GM19099 (cell line): ENCODE results near the gene PLSCR3.

Source experiments
- POLR2A ChIP-seq: IDR thresholded peaks from 3 replicates; pipeline ENCODE4 v1.6.1; 2011; ENCODE audit warnings: low read depth; ENCODE audit not compliant: insufficient read length; ENCODE audit errors: extremely low read depth

PLSCR3 gene

DNA sequence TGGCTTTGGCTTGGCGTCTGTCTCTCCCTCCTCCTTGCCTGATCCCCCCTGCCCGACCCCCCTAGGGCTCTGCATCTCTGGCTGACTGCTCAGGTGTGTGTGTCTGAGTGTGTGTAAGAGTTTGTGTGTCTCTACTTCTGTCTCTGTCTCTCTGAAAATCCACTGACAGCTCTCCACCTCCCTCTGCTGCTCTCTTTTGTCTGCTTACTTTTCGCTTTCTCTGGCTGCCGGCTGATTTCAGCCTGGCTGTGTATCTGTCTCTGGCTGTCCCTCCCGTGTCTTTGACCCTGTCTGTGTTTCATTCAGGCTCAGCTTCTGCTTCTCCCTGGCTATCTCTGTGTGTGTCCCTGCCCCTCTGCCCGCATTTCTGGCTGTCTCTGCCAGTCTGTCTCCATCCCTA is 22.0 kb upstream of the PLSCR3 start:
- TF ChIP-seq POLR2A = no peak

DNA sequence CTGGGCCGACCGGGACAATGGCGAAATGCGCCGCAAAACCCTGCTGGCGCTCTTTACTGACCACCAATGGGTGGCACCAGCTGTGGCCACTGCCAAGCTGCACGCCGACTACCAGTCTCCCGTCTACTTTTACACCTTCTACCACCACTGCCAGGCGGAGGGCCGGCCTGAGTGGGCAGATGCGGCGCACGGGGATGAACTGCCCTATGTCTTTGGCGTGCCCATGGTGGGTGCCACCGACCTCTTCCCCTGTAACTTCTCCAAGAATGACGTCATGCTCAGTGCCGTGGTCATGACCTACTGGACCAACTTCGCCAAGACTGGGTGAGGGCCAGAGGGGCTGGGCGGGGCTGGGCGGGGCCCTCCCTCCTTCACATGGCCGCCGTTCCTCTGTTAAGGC is 21.5 kb upstream of the PLSCR3 start:
- TF ChIP-seq POLR2A = no peak

DNA sequence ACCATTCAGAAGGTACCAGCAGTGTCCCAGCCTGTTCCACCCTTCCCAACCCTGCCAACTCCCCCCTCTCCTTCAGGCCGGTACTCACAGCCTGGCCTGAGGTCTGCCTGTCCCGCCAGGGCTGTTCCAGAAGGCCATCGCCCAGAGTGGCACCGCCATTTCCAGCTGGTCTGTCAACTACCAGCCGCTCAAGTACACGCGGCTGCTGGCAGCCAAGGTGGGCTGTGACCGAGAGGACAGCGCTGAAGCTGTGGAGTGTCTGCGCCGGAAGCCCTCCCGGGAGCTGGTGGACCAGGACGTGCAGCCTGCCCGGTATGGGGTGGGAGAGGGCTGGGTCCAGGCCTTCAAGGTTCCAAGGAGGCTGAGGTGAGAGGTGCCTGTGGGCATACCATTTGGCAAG is 20.5 kb upstream of the PLSCR3 start:
- TF ChIP-seq POLR2A = no peak

GRCh38 chr17:7413346-7413985 is 19.1 kb upstream of the PLSCR3 start:
- TF ChIP-seq POLR2A = no peak

DNA sequence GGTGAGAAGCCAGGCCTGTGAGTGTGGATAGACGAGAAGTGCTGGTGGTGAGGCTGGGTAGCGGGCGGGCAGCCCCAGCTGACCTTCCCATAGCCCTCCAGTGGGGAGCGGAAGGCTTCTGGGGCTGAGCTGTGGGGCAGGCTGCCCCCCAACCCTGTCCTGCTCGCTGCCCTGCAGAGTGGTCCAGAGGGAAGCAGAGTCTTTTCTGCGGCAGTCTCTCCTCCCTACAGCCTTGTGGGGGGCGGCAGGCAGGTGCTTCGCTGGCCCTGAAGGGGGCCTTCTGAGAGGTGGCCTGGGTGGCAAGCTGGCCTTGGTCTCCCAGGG is 17.1 kb upstream of the PLSCR3 start:
- no peak for TF ChIP-seq POLR2A

- no peak for TF ChIP-seq POLR2A
These were observed 16.5 kb upstream of the PLSCR3 start for GRCh38 chr17:7410634-7411426.

DNA sequence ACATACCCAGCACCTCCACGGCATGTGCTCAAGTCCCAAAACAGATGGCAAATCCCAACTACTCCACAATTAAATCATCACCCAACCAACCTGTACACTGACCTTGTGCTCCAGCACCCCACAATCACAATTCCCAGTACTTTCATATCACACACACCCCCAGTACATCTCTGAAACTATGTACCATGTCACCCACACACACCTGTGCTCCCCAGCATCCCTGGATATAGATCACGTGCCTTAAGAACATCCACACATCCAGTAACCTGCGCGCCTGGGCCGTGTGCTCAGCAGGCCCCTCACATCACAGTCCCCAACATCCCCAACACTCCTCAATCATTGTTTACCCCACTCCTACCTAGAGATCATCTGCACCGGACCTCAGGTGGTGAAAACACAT is 15.4 kb upstream of the PLSCR3 start:
- no peak for TF ChIP-seq POLR2A

GRCh38 chr17:7408863-7409262 is 14.5 kb upstream of the PLSCR3 start:
- TF ChIP-seq POLR2A = no peak

GRCh38 chr17:7408252-7408727 is 14.0 kb upstream of the PLSCR3 start:
- TF ChIP-seq POLR2A = no peak

DNA sequence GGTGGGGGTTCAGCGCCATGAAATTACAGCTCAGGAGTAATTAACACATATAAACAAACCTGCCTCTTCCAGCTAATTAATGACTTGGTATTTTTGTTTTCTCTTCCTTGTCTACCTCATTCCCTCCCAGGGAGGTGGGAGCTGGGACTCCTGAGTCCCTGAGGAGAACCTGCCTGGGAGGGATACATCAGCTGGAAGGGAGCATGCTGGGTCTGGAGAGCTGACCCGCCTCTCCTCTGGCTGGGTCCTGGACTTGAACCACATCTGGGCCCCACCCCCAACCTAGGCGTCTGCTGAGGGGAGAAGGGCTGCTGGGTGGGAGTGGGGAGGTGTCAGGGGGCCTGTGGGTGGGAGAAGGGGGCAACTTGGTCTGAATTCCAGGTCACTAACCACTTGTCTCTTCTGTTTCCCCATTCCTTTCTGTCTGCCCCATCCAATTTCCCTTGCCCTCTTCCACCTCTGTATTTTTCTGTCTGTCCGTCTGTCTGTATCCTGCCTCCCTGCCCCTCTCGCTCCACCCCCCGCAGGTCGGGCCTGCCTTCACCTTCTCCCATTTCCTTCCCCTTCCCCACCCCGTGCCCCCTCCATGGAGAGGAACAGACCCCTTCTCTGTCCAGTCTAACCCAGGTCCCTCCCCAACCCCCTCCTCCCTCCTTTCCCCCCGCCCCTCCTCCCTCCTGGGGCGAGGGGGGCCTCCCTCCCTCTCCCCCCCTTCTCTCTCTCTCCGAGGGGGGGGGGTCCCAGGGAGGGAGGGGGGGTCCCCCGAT is 13.3 kb upstream of the PLSCR3 start, which contains the start of gene NLGN2:
Gene NLGN2 (plus strand): TSS at position 361 of the 767 bp plus-strand sequence. CDS start 411 bp downstream, outside the sequence.
- no peak for TF ChIP-seq POLR2A

GRCh38 chr17:7407082-7407481 is 12.8 kb upstream of the PLSCR3 start:
- TF ChIP-seq POLR2A = no peak

DNA sequence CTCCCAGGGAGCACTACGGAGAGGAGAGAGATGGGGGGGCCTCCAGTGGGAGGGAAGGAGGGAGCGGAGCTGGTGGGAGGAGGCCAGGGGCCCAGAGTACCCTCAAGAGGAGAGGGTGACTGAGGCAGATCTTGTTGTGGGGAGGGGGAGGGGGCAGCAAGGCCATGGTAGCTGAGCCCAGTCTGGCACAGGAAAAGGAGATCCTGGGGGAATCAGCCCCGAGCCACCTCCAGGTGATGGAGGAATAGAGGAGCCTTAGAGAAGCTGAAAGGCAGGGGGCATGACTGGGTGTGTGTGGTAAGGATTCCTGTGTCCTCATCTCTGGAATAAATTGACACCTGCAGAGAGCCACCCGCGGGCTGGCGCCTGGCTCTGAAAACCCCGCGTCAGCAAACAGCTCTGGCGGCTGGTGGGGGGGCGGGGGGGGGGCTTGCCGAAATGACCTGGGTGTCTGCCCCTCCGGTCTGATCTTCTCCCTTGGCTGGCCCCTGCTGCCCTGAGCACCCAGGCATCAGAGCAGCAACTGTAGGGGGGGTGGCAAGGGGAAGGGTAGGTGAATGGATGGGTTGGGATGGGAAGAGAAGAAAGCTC is 12.0 kb upstream of the PLSCR3 start:
- no peak for TF ChIP-seq POLR2A

DNA sequence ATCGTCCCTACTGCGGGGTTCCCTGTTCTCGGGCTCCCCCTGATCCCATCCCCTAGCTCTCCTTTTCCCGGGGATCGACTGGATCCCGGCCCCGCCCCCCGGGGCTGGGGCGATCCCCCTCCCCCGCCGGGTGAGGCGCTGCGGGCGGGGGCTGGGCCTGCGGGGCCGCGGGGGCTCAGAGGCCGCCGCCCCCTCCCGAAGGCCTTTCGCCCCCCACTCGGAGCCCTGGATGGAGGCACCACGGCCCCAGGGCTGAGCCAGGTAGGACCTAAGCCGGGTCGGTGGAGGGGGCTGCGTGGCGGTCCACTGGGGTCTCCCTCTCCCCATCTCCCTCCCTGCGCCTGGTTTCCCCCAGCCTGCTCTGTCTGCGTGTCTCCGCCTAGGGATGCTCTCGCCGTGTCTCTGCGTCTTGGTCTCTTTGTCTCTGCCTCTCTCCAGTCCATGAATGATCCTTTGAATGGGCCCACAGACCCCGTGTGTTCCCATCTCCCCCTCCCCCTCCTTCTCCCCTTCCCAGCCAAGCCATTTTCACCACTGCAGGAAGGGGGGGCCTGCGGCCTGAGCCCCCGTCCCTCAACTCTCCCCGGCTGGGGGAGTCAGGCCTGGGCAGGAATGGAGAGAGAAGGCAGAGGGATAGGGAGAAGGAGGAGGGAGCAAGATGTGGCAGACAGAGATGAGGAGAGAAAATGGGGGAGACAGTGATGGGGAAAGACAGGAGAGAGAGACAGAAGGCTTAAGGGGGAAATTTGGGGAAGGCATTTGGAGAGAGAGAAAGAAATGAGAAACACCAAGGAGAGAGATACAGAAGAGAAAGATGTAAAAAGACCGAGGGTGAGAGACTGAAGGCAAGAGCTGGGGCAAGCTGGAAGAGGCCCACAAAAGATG is 11.3 kb upstream of the PLSCR3 start:
- no peak for TF ChIP-seq POLR2A

- TF ChIP-seq POLR2A = no peak
These were observed 10.5 kb upstream of the PLSCR3 start for GRCh38 chr17:7404737-7405349.
